MM.1S (cell line): Measurements from ENCODE around the gene TSHB.

ENCODE experiments used
- EZH2 ChIP-seq: fragments of 300-600 bp; sonication (generic); optimal IDR thresholded peaks from 2 replicates; pipeline ENCODE3; 2017; ENCODE audit warnings: low read depth, mild to moderate bottlenecking, antibody characterized with exemption, low read length, mixed read lengths
- EZH2phosphoT487 ChIP-seq: fragments of 300-600 bp; sonication (generic); IDR thresholded peaks from 2 replicates; pipeline ENCODE4 v1.6.1; 2018; ENCODE audit warnings: antibody characterized with exemption, low read length
- TF ChIP-seq, protein P1 (sequence below): fragments of 300-600 bp; sonication (generic); IDR thresholded peaks from 2 replicates; pipeline ENCODE4 v1.5.1; 2016; ENCODE audit warnings: antibody characterized with exemption, low read length, mixed read lengths

DNA sequence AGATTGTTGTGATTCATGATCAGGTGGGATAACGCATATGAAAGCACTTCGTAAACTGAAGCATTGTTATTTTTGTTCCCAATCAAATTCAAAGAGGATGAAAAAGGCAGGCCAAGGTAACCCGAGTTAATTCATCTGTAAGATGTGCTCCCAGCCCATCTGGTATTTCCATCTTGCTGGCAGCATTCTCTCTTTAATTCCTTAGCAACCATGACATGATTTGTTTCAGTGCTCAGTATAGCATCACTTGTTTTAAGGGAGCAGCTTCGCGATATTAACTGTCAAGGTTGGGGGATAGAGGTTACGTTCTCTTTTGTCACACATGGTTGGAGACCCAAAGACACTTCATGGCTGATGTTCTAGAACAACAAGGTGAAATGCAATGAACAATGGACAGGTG is 53.3 kb downstream of the TSHB start:
- TF ChIP-seq, protein P1, sequence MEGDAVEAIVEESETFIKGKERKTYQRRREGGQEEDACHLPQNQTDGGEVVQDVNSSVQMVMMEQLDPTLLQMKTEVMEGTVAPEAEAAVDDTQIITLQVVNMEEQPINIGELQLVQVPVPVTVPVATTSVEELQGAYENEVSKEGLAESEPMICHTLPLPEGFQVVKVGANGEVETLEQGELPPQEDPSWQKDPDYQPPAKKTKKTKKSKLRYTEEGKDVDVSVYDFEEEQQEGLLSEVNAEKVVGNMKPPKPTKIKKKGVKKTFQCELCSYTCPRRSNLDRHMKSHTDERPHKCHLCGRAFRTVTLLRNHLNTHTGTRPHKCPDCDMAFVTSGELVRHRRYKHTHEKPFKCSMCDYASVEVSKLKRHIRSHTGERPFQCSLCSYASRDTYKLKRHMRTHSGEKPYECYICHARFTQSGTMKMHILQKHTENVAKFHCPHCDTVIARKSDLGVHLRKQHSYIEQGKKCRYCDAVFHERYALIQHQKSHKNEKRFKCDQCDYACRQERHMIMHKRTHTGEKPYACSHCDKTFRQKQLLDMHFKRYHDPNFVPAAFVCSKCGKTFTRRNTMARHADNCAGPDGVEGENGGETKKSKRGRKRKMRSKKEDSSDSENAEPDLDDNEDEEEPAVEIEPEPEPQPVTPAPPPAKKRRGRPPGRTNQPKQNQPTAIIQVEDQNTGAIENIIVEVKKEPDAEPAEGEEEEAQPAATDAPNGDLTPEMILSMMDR: no peak
- TF ChIP-seq EZH2phosphoT487: no peak
- TF ChIP-seq EZH2: no peak
